22Rv1 (cell line): ENCODE measurements around the gene HAVCR2.

Experiments
- ZFX ChIP-seq: fragments of 450-650 bp; IDR thresholded peaks from 2 replicates; pipeline ENCODE4 v1.6.1; 2017; ENCODE audit warnings: antibody characterized with exemption, borderline replicate concordance
- TF ChIP-seq, protein P1 (sequence below): fragments of 450-650 bp; IDR thresholded peaks from 2 replicates; pipeline ENCODE4 v1.5.1; 2017; ENCODE audit warnings: mild to moderate bottlenecking

DNA sequence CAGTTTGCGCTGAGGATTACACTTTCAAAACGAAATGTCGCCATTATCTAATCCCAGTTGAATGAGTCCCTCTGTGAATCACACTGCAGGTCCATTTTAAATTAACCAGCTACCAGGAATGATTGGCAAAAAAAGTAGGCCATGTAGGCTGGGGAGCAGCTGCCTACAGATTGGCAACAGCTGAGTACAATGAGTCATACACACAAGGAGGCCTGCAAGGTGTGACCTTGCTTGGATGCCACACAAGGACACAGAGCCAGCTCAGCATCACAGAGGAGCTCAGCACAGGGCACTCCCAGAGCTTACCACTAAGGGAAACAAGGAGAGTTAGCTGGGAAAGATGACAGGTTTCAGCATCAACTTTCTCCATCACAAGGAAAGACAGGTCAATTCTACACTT is 62.8 kb downstream of the HAVCR2 start:
- TF ChIP-seq, protein P1, sequence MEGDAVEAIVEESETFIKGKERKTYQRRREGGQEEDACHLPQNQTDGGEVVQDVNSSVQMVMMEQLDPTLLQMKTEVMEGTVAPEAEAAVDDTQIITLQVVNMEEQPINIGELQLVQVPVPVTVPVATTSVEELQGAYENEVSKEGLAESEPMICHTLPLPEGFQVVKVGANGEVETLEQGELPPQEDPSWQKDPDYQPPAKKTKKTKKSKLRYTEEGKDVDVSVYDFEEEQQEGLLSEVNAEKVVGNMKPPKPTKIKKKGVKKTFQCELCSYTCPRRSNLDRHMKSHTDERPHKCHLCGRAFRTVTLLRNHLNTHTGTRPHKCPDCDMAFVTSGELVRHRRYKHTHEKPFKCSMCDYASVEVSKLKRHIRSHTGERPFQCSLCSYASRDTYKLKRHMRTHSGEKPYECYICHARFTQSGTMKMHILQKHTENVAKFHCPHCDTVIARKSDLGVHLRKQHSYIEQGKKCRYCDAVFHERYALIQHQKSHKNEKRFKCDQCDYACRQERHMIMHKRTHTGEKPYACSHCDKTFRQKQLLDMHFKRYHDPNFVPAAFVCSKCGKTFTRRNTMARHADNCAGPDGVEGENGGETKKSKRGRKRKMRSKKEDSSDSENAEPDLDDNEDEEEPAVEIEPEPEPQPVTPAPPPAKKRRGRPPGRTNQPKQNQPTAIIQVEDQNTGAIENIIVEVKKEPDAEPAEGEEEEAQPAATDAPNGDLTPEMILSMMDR, result no peak
- TF ChIP-seq ZFX, result no peak
